ENCODE measurements around the gene SLF1. TPM values are rescaled to one million over a fixed set of nuclear protein-coding genes. Genes with fewer than 3 reads are reported as not detected.
A peak's percentile ranks its signal among the peaks of the same experiment; 100 is the strongest.

The SLF1 gene
- total RNA-seq, 2 donors from 2014 or later, result 22.0 to 32.4 TPM

- Mint-ChIP-seq H3K9me3 (peaks cover 35% of the 10 kb centered on the region), H3K27me3 (ENCODE audit: insufficient read depth) (no peaks in the 10 kb centered on the region), H3K4me1 (no peaks in the 10 kb centered on the region), H3K4me3 (no peak overlapping the region), H3K36me3 (ENCODE audit: low read depth) (peaks cover 56% of the 10 kb centered on the region), H3K27ac (no peak overlapping the region)
- H3K9ac ChIP-seq (ENCODE audit: extremely low read depth, low read length, poor library complexity, severe bottlenecking), result no peak overlapping the region
- no peak for TF ChIP-seq CTCF (conservative IDR thresholded peaks at IDR 0.05)
- H3K27me3 ChIP-seq (ENCODE audit: control insufficient read depth, insufficient read depth, low read length, poor library complexity, severe bottlenecking), result no peaks in the 10 kb centered on the region
- H3K36me3 ChIP-seq (ENCODE audit: control insufficient read depth, insufficient read depth, low read length), result peaks cover 65% of the 10 kb centered on the region
- H3K4me1 ChIP-seq (ENCODE audit: control insufficient read depth, insufficient read depth, low read length), result no peaks in the 10 kb centered on the region
- H3K4me3 ChIP-seq (ENCODE audit: low read length), result no peak overlapping the region
- 84 to 90% methylated on average over 5 to 8 of the region's 8 CpGs for WGBS, 2 experiments (ENCODE audit: insufficient coverage in 1 of 2, insufficient read length in 1 of 2)
- peaks cover 42% of the 10 kb centered on the region for H3K9me3 ChIP-seq (ENCODE audit: control insufficient read depth, low read length)
- no peak for DNase-seq
- H3K27ac ChIP-seq (ENCODE audit: low read depth, low read length), result no peak overlapping the region
Measured at GRCh38 chr5:94660506-94660905, 42.0 kb downstream of the SLF1 start.

- Histone ChIP-seq H3K9me3 (ENCODE audit: control insufficient read depth, low read length) (peaks cover 37% of the 10 kb centered on the region), H3K4me3 (ENCODE audit: low read length) (no peak overlapping the region), H3K4me1 (ENCODE audit: control insufficient read depth, insufficient read depth, low read length) (no peaks in the 10 kb centered on the region), H3K9ac (ENCODE audit: extremely low read depth, low read length, poor library complexity, severe bottlenecking) (no peak overlapping the region), H3K27ac (ENCODE audit: low read depth, low read length) (peak overlapping the region; percentile 29), H3K27me3 (ENCODE audit: control insufficient read depth, insufficient read depth, low read length, poor library complexity, severe bottlenecking) (no peaks in the 10 kb centered on the region), H3K36me3 (ENCODE audit: control insufficient read depth, insufficient read depth, low read length) (peaks cover 65% of the 10 kb centered on the region)
- H3K4me1 Mint-ChIP-seq, result no peaks in the 10 kb centered on the region
- H3K36me3 Mint-ChIP-seq (ENCODE audit: low read depth), result peaks cover 53% of the 10 kb centered on the region
- WGBS, 2 experiments (ENCODE audit: insufficient coverage in 1 of 2, insufficient read length in 1 of 2), result 92 to 100% methylated on average over 2 to 3 of the region's 3 CpGs
- H3K27ac Mint-ChIP-seq, result peak overlapping the region; percentile 65
- H3K4me3 Mint-ChIP-seq, result no peak overlapping the region
- TF ChIP-seq CTCF (conservative IDR thresholded peaks at IDR 0.05), result no peak
- DNase-seq, result no peak
- H3K9me3 Mint-ChIP-seq, result peaks cover 29% of the 10 kb centered on the region
- no peaks in the 10 kb centered on the region for H3K27me3 Mint-ChIP-seq (ENCODE audit: insufficient read depth)
Measured at GRCh38 chr5:94661086-94661485, 42.6 kb downstream of the SLF1 start.

- Histone ChIP-seq H3K4me3 (ENCODE audit: low read length) (no peak overlapping the region), H3K9me3 (ENCODE audit: control insufficient read depth, low read length) (no peaks in the 10 kb centered on the region), H3K9ac (ENCODE audit: extremely low read depth, low read length, poor library complexity, severe bottlenecking) (no peak overlapping the region), H3K4me1 (ENCODE audit: control insufficient read depth, insufficient read depth, low read length) (no peaks in the 10 kb centered on the region), H3K27me3 (ENCODE audit: control insufficient read depth, insufficient read depth, low read length, poor library complexity, severe bottlenecking) (no peaks in the 10 kb centered on the region), H3K27ac (ENCODE audit: low read depth, low read length) (no peak overlapping the region), H3K36me3 (ENCODE audit: control insufficient read depth, insufficient read depth, low read length) (peaks cover 67% of the 10 kb centered on the region)
- no peaks in the 10 kb centered on the region for H3K27me3 Mint-ChIP-seq (ENCODE audit: insufficient read depth)
- H3K4me1 Mint-ChIP-seq, result no peaks in the 10 kb centered on the region
- 63 to 74% methylated on average over 2 to 3 of the region's 3 CpGs for WGBS, 2 experiments (ENCODE audit: insufficient coverage in 1 of 2, insufficient read length in 1 of 2)
- H3K9me3 Mint-ChIP-seq, result no peaks in the 10 kb centered on the region
- H3K27ac Mint-ChIP-seq, result no peak overlapping the region
- no peak for TF ChIP-seq CTCF (conservative IDR thresholded peaks at IDR 0.05)
- DNase-seq, result no peak
- peaks cover 25% of the 10 kb centered on the region for H3K36me3 Mint-ChIP-seq (ENCODE audit: low read depth)
- no peak overlapping the region for H3K4me3 Mint-ChIP-seq
Measured at GRCh38 chr5:94667937-94668336, 49.5 kb downstream of the SLF1 start.
